HepG2 (cell line): ENCODE data around the gene KCNJ8. TPM values are rescaled to one million over a fixed set of nuclear protein-coding genes. Genes with fewer than 3 reads are reported as not detected.

Source experiments
- ATAC-seq: fragments of 200-7000 bp; cut with Tn5 transposase; 3 replicates; pipeline ENCODE4 v1.9.1; 2020; ENCODE audit warnings: mild to moderate bottlenecking, moderate library complexity
- BruUV-seq: library from RNA; stranded (reverse); fragments of 400-500 nt; replicated peaks from 2 replicates; lab custom pipeline; 2021; lab: Mats Ljungman, UMichigan
- CTCF ChIA-PET: fragments of 300-600 bp; formaldehyde crosslinking; extraction: SDS; loops from one replicate; lab custom pipeline; 2021; ENCODE audit warnings: low total read pairs, inconsistent platforms, low intra/inter-chr PET ratio; lab: Yijun Ruan, JAX
- POLR2A ChIA-PET: fragments of 350-600 bp; sonication (Branson Sonifier 250); formaldehyde crosslinking; loops from one replicate; lab custom pipeline; 2020; ENCODE audit warnings: antibody characterized with exemption, inconsistent platforms; lab: Yijun Ruan, JAX
- DNase-seq: peaks from one replicate; pipeline ENCODE4 v3.0.0-alpha.2; 2015; ENCODE audit warnings: low spot score
- FAIRE-seq: peaks from 3 replicates; lab custom pipeline; 2011; peaks lifted over from hg19 to GRCh38; lab: Jason Lieb, UNC
- H2AFZ ChIP-seq: one replicate; pipeline ENCODE4 v1.6.1; 2011; ENCODE audit warnings: low read length, inconsistent platforms
- H3K27ac ChIP-seq: fragments of 300-600 bp; 3 replicates; pipeline ENCODE4 v1.8.0; 2011; ENCODE audit warnings: mixed run types, mild to moderate bottlenecking, mixed read lengths, low read length, inconsistent platforms; ENCODE audit not compliant: insufficient read depth; ENCODE audit errors: extremely low read length
- H3K27me3 ChIP-seq, 2 experiments: fragments of 200-600 bp in 1 of 2; 2 replicates in 1 of 2; 3 replicates in 1 of 2; pipeline versions ENCODE4 v1.6.0 to v1.8.0; 2011; ENCODE audit warnings: low read length in 2 of 2, mild to moderate bottlenecking in 2 of 2, moderate library complexity in 2 of 2, inconsistent platforms in 1 of 2; ENCODE audit not compliant: insufficient read depth in 2 of 2, control insufficient read depth in 1 of 2
- H3K36me3 ChIP-seq, 2 experiments: fragments of 200-600 bp in 1 of 2; replicated peaks in 1 of 2; 2 replicates in 1 of 2; 3 replicates in 1 of 2; pipeline versions ENCODE4 v1.5.1 to v1.8.0; 2011; ENCODE audit warnings: low read length in 2 of 2, inconsistent platforms in 1 of 2; ENCODE audit not compliant: insufficient read depth in 2 of 2, control insufficient read depth in 1 of 2
- H3K4me1 ChIP-seq: 2 replicates; pipeline ENCODE4 v1.5.1; 2012; ENCODE audit warnings: low read length, inconsistent platforms; ENCODE audit not compliant: insufficient read depth
- H3K4me2 ChIP-seq: 2 replicates; pipeline ENCODE4 v1.6.0; 2011; ENCODE audit warnings: low read depth, low read length, inconsistent platforms
- H3K4me3 ChIP-seq, 3 experiments: fragments of 200-600 bp in 1 of 3; sonication (generic), shearing (Covaris generic) in 1 of 3; replicated peaks in 1 of 3; 2 replicates each; pipeline ENCODE4 v1.5.1; 2011 to 2016; ENCODE audit warnings: low read length in 3 of 3, inconsistent platforms in 2 of 3, low read depth in 2 of 3, mild to moderate bottlenecking in 2 of 3, control low read depth in 1 of 3, mixed read lengths in 1 of 3; ENCODE audit not compliant: insufficient read depth in 1 of 3
- H3K79me2 ChIP-seq: one replicate; pipeline ENCODE4 v1.6.1; 2011; ENCODE audit warnings: low read length, inconsistent platforms; ENCODE audit not compliant: insufficient read depth
- H3K9ac ChIP-seq: 2 replicates; pipeline ENCODE4 v1.6.0; 2011; ENCODE audit warnings: mild to moderate bottlenecking, low read depth, low read length, inconsistent platforms; ENCODE audit not compliant: insufficient read depth
- H3K9me3 ChIP-seq: 2 replicates; pipeline ENCODE4 v1.5.1; 2012; ENCODE audit warnings: mild to moderate bottlenecking, low read length
- H4K20me1 ChIP-seq: 2 replicates; pipeline ENCODE4 v1.6.0; 2011; ENCODE audit warnings: inconsistent platforms, mild to moderate bottlenecking, low read length, moderate library complexity; ENCODE audit not compliant: insufficient read depth
- REL ChIP-seq: sonication (generic); formaldehyde crosslinking; conservative IDR thresholded peaks from 2 replicates; pipeline ENCODE4 v1.8.0; 2022; ENCODE audit warnings: mild to moderate bottlenecking, missing genetic modification reagents, moderate library complexity
- SATB2 ChIP-seq: sonication (generic); formaldehyde crosslinking; IDR thresholded peaks from 2 replicates; pipeline ENCODE4 v1.5.0; 2020; ENCODE audit warnings: missing genetic modification reagents
- XRCC5 ChIP-seq: fragments of 200-400 bp; formaldehyde crosslinking; optimal IDR thresholded peaks from 2 replicates; pipeline ENCODE3; 2017; ENCODE audit warnings: mild to moderate bottlenecking, low read length
- ZNF160 ChIP-seq: sonication (generic); formaldehyde crosslinking; IDR thresholded peaks from 2 replicates; pipeline ENCODE4 v1.8.0; 2022; ENCODE audit warnings: mild to moderate bottlenecking, inconsistent platforms, missing genetic modification reagents
- ZNF234 ChIP-seq: sonication (generic); formaldehyde crosslinking; conservative IDR thresholded peaks from 2 replicates; pipeline ENCODE4 v1.5.1; 2020; ENCODE audit warnings: mild to moderate bottlenecking, missing genetic modification reagents
- ZNF878 ChIP-seq: sonication (generic); formaldehyde crosslinking; IDR thresholded peaks from 2 replicates; pipeline ENCODE4 v1.8.1; 2023; ENCODE audit warnings: mild to moderate bottlenecking, missing genetic modification reagents, moderate library complexity
- WGBS: methylation state at CpG from one replicate; pipeline ENCODE4 v1.1.6; 2017; ENCODE audit warnings: low lambda C conversion rate; 5-methylcytosine and 5-hydroxymethylcytosine counted together
- in situ Hi-C: cut with HindIII; loops from 2 replicates; pipeline ENCODE4 v1.10.0; 2017; ENCODE audit warnings: low pct_unique_long_range_greater_than_20kb; ENCODE audit not compliant: extremely low pct_ligation_motif_present
- intact Hi-C: fragments of 100-400 bp; cut with micrococcal nuclease; formaldehyde crosslinking; loops from one replicate; pipeline ENCODE4 v1.10.0; 2022; ENCODE audit not compliant: unreplicated experiment
- polyA plus RNA-seq, 8 experiments: library from polyadenylated mRNA; depleted of rRNA in 3 of 8; stranded (reverse) in 7 of 8; unstranded in 1 of 8; fragments of >200 nt; fragmentation: Illumina TruSeq in 4 of 8; extraction: Trizol in 4 of 8; gene quantifications; 2 replicates each; pipeline versions ENCODE4 v1.2.1 to v1.2.3, GENCODE V29; 2011 to 2016; ENCODE audit warnings: low read depth in 4 of 8, missing spikeins in 1 of 8, mixed read lengths in 1 of 8; ENCODE audit not compliant: insufficient read depth in 1 of 8
- total RNA-seq, 5 experiments: library from RNA; depleted of rRNA; stranded (reverse); fragments of >200 nt; fragmentation: Illumina TruSeq; extraction: Trizol; gene quantifications; 2 replicates each; pipeline ENCODE4 v1.2.3, GENCODE V29; 2016; ENCODE audit warnings: low read depth in 1 of 5
- TF ChIP-seq, protein P1 (sequence below): sonication (generic); formaldehyde crosslinking; IDR thresholded peaks from 2 replicates; pipeline ENCODE4 v1.4.0; 2020; ENCODE audit warnings: mild to moderate bottlenecking, missing genetic modification reagents
- TF ChIP-seq, protein P2 (sequence below): sonication (generic); formaldehyde crosslinking; IDR thresholded peaks from 2 replicates; pipeline ENCODE4 v1.4.0; 2020; ENCODE audit warnings: missing genetic modification reagents, borderline replicate concordance

KCNJ8 gene
- total and polyA plus RNA-seq, 2 of the 13 experiments (the other 11 are each of a cell fraction or from before 2014, with no cell fraction given) = not detected

DNA sequence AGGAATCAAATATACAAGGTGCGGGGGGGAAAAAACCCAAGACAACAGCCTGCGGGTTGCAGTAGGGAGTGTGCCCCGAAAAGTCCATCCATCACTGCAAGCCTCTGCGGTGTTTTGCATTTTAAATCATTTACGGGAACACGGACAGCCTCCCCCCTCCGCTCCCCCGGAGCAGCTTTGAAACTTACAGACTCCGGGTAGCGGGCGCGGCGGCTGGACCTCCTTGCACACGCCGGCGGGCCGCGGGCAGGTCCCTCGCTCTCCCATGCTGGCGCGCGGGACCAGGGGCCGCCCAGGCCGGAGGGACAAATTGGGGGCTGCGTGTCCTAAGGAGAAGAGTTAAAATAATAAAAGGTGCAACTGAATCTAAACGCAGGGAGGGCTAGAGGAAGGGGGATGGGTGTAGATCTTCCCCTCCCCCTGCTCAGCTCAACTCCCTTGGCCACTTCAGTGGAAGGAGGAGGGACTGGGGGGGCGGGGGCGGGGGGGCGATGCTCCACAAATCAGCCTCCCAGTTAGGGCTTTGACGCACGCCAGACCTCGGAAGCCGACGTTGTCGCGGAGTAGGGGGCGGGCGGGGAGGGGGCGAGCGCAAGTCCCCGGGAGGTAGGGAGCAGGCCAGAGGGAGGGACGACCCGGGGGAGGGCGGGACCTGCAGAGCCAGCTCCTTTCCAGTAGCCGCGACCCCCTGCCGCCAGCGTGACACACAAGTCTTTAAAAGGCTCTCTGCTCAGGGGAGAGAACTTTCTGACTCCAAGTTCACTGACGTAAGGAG lies at the start of gene KCNJ8 (continued):
- TF ChIP-seq, protein P1, sequence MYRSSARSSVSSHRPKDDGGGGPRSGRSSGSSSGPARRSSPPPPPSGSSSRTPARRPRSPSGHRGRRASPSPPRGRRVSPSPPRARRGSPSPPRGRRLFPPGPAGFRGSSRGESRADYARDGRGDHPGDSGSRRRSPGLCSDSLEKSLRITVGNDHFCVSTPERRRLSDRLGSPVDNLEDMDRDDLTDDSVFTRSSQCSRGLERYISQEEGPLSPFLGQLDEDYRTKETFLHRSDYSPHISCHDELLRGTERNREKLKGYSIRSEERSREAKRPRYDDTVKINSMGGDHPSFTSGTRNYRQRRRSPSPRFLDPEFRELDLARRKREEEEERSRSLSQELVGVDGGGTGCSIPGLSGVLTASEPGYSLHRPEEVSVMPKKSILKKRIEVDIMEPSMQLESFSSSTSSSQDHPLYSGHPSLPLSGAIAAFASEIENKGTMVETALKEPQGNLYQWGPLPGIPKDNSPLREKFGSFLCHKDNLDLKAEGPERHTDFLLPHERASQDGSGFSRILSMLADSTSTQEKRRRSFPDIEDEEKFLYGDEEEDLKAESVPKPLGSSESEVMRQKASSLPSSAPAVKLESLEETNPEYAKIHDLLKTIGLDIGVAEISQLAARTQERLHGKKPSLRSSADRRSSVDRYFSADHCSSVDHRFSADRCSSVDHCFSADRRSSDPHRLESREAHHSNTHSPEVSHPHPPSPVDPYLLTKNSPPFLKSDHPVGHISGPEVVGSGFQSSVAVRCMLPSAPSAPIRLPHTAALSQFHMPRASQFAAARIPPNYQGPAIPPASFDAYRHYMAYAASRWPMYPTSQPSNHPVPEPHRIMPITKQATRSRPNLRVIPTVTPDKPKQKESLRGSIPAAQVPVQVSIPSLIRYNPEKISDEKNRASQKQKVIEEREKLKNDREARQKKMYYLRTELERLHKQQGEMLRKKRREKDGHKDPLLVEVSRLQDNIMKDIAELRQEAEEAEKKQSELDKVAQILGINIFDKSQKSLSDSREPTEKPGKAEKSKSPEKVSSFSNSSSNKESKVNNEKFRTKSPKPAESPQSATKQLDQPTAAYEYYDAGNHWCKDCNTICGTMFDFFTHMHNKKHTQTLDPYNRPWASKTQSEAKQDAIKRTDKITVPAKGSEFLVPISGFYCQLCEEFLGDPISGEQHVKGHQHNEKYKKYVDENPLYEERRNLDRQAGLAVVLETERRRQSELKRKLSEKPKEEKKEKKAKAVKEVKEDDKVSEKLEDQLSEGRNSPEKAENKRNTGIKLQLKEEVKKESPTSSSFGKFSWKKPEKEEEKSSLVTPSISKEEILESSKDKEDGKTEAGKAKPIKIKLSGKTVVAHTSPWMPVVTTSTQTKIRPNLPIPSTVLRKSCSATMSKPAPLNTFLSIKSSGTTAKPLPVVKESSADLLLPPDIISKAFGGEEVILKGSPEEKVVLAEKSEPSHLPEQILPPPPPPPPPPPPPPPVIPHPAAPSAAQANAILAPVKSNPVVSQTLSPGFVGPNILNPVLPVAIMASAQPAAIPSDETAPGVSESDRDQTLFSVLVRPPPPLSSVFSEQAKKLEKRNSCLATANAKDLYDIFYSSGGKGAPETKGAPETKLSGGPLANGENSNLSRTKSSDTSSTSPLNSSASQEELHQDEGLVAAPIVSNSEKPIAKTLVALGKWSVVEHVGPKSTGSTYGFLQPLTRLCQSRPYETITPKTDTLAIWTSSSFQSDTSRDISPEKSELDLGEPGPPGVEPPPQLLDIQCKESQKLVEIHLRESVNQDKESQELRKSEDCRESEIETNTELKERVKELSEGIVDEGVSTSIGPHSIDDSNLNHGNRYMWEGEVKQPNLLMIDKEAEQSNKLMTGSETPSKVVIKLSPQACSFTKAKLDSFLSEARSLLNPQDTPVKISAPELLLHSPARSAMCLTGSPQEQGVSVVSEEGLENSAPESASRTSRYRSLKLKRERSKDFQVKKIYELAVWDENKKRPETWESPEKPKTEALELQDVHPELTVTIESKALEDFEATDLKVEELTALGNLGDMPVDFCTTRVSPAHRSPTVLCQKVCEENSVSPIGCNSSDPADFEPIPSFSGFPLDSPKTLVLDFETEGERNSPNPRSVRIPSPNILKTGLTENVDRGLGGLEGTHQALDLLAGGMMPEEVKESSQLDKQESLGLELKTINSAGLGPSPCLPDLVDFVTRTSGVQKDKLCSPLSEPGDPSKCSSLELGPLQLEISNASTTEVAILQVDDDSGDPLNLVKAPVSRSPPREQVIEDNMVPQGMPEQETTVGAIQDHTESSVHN (CRISPR knock-in tag) = no peak
- TF ChIP-seq SATB2 (CRISPR knock-in tag) = no peak

DNA sequence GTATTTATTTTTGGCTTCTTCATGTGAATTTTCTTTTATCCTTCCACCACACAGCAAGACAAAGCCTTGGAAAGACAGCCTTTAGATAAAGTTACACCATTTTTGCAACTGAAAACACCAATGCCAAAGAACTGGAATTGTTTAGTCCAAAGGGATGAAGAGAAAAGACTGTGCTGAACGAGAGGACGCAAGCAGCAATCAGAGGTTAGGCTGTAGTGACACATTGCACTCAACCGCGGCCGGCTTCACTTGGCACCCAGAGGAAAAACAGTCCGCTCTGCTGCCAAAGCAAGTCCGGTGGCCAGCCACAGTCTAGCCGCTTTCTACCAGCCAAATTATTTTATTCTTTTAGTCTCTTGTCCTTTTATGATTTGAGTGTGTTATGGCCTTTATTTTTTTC lies 49.1 kb upstream of the KCNJ8 start:
- H2AFZ ChIP-seq = no peak overlapping the region
- POLR2A ChIA-PET = no interaction called here
- no peaks in the 10 kb centered on the region; a peak in 1 of 5 replicates for H3K27me3 ChIP-seq
- H4K20me1 ChIP-seq = no peaks in the 10 kb centered on the region
- no TSS peak for BruUV-seq
- no peaks in the 10 kb centered on the region for H3K36me3 ChIP-seq
- H3K4me3 ChIP-seq = no peak overlapping the region
- no peaks in the 10 kb centered on the region for H3K9me3 ChIP-seq
- no peak for ATAC-seq
- DNase-seq = no peak
- no peak overlapping the region for H3K27ac ChIP-seq
- no peak for FAIRE-seq
- no peaks in the 10 kb centered on the region for H3K79me2 ChIP-seq
- no peak overlapping the region for H3K9ac ChIP-seq
- 0 out of 2 replicates have a peak, but pooled peaks cover 11% of the 10 kb centered on the region for H3K4me1 ChIP-seq
- WGBS = 74% methylated on average over 8 of the region's 8 CpGs
- in situ Hi-C loops = no loop called here
- H3K4me2 ChIP-seq = no peak overlapping the region
- intact Hi-C loops = no loop called here
- CTCF ChIA-PET = no interaction called here
- TF ChIP-seq ZNF878 = no peak
- no peak for TF ChIP-seq XRCC5
- TF ChIP-seq ZNF160 (CRISPR knock-in tag) = no peak
- TF ChIP-seq ZNF234 = no peak
- TF ChIP-seq, protein P2, sequence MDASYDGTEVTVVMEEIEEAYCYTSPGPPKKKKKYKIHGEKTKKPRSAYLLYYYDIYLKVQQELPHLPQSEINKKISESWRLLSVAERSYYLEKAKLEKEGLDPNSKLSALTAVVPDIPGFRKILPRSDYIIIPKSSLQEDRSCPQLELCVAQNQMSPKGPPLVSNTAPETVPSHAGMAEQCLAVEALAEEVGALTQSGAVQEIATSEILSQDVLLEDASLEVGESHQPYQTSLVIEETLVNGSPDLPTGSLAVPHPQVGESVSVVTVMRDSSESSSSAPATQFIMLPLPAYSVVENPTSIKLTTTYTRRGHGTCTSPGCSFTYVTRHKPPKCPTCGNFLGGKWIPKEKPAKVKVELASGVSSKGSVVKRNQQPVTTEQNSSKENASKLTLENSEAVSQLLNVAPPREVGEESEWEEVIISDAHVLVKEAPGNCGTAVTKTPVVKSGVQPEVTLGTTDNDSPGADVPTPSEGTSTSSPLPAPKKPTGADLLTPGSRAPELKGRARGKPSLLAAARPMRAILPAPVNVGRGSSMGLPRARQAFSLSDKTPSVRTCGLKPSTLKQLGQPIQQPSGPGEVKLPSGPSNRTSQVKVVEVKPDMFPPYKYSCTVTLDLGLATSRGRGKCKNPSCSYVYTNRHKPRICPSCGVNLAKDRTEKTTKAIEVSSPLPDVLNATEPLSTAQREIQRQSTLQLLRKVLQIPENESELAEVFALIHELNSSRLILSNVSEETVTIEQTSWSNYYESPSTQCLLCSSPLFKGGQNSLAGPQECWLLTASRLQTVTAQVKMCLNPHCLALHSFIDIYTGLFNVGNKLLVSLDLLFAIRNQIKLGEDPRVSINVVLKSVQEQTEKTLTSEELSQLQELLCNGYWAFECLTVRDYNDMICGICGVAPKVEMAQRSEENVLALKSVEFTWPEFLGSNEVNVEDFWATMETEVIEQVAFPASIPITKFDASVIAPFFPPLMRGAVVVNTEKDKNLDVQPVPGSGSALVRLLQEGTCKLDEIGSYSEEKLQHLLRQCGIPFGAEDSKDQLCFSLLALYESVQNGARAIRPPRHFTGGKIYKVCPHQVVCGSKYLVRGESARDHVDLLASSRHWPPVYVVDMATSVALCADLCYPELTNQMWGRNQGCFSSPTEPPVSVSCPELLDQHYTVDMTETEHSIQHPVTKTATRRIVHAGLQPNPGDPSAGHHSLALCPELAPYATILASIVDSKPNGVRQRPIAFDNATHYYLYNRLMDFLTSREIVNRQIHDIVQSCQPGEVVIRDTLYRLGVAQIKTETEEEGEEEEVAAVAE = no peak
- no peak for TF ChIP-seq REL (CRISPR knock-in tag)
